ENCODE data around the gene ARHGAP32.
A peak's percentile ranks its signal among the peaks of the same experiment; 100 is the strongest.

Gene ARHGAP32

DNA sequence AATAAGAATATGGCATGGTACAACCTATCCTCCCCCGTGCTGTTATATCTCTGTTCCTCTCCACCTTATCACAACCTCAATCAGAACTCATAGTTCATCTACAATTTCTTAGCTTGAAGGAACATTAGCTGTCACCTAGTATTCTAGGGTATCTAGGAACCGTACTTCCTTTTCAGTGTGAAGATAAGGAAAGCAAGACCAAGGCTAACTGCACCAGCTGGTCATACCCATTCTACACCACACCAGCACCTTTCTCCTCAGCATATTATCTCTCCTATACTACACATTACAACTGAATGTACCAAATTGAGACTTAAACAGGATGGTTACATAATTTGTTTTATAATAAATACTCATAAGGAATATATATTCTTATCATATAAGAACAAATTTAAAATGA lies 73.1 kb downstream of the ARHGAP32 start:
- no peak overlapping the region for H3K27ac ChIP-seq
- no peaks in the 10 kb centered on the region for H4K20me1 ChIP-seq
- H3K4me1 ChIP-seq, result no peaks in the 10 kb centered on the region
- H3K36me3 ChIP-seq, result no peaks in the 10 kb centered on the region; the same call in 1 of the 2 replicates
- H3K9me3 ChIP-seq, result no peaks in the 10 kb centered on the region
- H3K4me2 ChIP-seq, result no peak overlapping the region
- H3K9ac ChIP-seq, result no peak overlapping the region
- H3K27me3 ChIP-seq, result no peaks in the 10 kb centered on the region
- no peak for TF ChIP-seq Cebpa-rat (IDR thresholded peaks at IDR 0.05)
- H3K4me3 ChIP-seq, result no peak overlapping the region

DNA sequence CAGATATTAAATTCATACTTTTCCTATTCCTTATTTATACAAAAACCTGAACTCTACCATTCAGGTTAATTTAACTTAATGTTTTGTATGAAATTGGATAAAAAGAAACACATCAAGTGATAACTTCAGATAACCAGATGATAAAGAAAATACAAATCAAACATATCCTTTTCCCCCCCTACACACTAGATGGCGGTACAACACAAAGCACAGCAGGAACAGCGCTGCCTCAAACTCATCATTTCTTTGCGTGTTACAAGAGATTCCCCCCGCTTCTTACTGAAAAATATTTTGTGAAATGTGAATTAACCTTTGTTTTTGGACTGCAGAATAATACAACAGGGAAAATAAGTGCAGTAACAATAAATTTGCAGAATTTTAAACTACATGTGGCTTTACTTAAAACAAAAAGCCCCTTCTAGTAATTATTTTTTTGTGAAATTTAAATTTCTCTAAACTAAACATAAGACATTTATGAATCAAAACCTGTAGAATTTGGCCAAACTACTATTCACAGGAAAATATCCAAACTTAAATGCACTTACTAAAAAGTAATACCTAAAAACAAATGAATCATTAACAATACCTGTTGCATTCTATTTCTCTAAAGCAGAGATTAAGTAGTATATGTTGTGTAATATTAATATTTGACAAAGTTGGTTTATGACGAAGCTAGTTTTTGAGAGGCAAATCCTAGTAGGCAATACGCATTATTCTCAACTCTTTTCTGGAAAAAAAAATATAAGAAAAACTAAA lies 74.4 kb downstream of the ARHGAP32 start:
- Histone ChIP-seq H3K27ac (no peak overlapping the region), H3K27me3 (no peaks in the 10 kb centered on the region), H3K9me3 (no peaks in the 10 kb centered on the region), H4K20me1 (no peaks in the 10 kb centered on the region), H3K4me3 (no peak overlapping the region), H3K4me2 (no peak overlapping the region), H3K4me1 (no peaks in the 10 kb centered on the region), H3K36me3 (no peaks in the 10 kb centered on the region; the same call in 1 of the 2 replicates), H3K9ac (no peak overlapping the region)
- no peak for TF ChIP-seq Cebpa-rat (IDR thresholded peaks at IDR 0.05)

DNA sequence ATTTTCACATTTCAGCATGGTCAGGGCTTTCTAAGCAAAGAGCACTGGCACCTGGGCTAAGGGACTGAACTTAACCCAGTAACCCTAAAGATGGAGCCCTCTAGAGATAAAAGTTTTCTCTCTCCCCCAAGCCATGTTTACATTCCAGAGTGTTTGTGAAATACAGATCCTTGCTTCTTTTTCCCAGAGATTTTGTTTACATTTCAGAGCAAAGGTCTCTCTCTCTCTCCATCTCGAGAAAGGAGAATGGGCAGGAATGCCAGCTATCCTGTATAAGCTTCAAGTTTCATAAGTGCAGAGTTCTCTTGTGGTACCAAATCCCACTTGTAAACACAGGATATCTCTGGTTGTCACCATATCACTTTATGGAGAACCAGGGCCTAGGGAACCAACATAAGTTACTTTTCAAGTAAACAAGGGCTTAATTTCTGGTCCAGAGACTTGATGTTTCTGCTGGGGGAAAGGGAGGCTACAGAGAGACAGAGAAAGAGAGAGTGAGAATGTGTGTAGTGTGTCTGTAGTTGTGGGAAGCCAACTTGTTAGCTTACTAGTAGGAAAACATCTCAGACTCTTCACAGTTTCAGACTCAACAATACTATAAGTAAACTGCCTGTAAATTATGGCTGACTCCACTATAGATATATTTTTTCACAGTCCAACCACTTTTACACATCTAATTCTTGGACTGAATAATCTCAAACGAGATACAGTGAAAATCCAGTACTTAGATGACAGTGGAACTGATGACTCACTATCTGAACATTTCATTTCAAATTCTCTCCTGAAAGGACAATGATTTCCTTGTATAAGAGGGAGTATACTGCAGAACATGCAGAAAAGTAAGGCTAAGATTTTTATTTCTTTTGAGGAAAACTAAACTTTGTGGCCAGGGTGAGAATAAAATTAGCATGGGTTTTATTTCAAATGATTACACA lies 76.2 kb downstream of the ARHGAP32 start:
- H3K4me1 ChIP-seq, result no peaks in the 10 kb centered on the region
- H3K36me3 ChIP-seq, result no peaks in the 10 kb centered on the region; the same call in 1 of the 2 replicates
- H3K27me3 ChIP-seq, result no peaks in the 10 kb centered on the region
- no peak overlapping the region for H3K4me2 ChIP-seq
- H4K20me1 ChIP-seq, result no peaks in the 10 kb centered on the region
- H3K4me3 ChIP-seq, result no peak overlapping the region
- no peaks in the 10 kb centered on the region for H3K9me3 ChIP-seq
- TF ChIP-seq Cebpa-rat (IDR thresholded peaks at IDR 0.05), result no peak
- no peak overlapping the region for H3K9ac ChIP-seq
- H3K27ac ChIP-seq, result no peak overlapping the region

DNA sequence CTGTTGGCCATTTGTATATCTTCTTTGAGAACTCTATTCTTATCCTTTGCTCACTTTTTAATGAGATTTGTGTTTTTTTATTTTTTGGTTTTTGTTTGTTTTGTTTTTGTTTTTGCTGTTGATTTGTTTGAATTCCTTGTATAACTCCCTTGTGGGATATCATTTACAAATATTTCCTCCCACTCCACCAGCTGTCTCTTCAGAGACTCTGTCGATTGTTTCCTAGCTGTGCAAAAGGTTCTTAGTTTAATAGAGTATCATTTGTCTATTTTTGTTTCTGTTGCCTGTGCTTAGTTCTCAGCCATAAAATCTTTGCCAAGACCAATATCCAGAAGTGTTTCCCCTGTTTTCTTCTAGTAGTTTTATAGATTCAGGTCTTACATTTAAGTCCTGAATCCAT lies 82.4 kb downstream of the ARHGAP32 start:
- Histone ChIP-seq H3K4me2 (no peak overlapping the region), H4K20me1 (no peaks in the 10 kb centered on the region), H3K36me3 (no peaks in the 10 kb centered on the region), H3K4me1 (no peaks in the 10 kb centered on the region), H3K9ac (no peak overlapping the region), H3K9me3 (peaks cover 17% of the 10 kb centered on the region), H3K27ac (no peak overlapping the region), H3K4me3 (no peak overlapping the region), H3K27me3 (no peaks in the 10 kb centered on the region)
- TF ChIP-seq Cebpa-rat (IDR thresholded peaks at IDR 0.05), result no peak

GRCh38 chr11:129106788-129107187 lies 85.3 kb downstream of the ARHGAP32 start:
- no peak overlapping the region for H3K4me3 ChIP-seq
- H3K9ac ChIP-seq, result no peak overlapping the region
- H3K4me1 ChIP-seq, result no peaks in the 10 kb centered on the region
- no peak for TF ChIP-seq Cebpa-rat (IDR thresholded peaks at IDR 0.05)
- peaks cover 29% of the 10 kb centered on the region for H3K9me3 ChIP-seq
- no peaks in the 10 kb centered on the region for H3K27me3 ChIP-seq
- H3K4me2 ChIP-seq, result no peak overlapping the region
- H3K27ac ChIP-seq, result no peak overlapping the region
- H3K36me3 ChIP-seq, result no peaks in the 10 kb centered on the region
- H4K20me1 ChIP-seq, result no peaks in the 10 kb centered on the region

GRCh38 chr11:129102756-129103155 lies 89.4 kb downstream of the ARHGAP32 start:
- H3K9me3 ChIP-seq, result peaks cover 64% of the 10 kb centered on the region
- H3K4me3 ChIP-seq, result no peak overlapping the region
- no peak overlapping the region for H3K4me2 ChIP-seq
- H3K9ac ChIP-seq, result no peak overlapping the region
- no peak for TF ChIP-seq Cebpa-rat (IDR thresholded peaks at IDR 0.05)
- H4K20me1 ChIP-seq, result no peaks in the 10 kb centered on the region
- no peaks in the 10 kb centered on the region for H3K27me3 ChIP-seq
- no peaks in the 10 kb centered on the region for H3K4me1 ChIP-seq
- peaks cover 12% of the 10 kb centered on the region; the same call in 1 of the 2 replicates for H3K36me3 ChIP-seq
- no peak overlapping the region for H3K27ac ChIP-seq

- H4K20me1 ChIP-seq, result no peaks in the 10 kb centered on the region
- peaks cover 66% of the 10 kb centered on the region for H3K9me3 ChIP-seq
- no peak for TF ChIP-seq Cebpa-rat (IDR thresholded peaks at IDR 0.05)
- no peak overlapping the region for H3K4me3 ChIP-seq
- no peaks in the 10 kb centered on the region for H3K4me1 ChIP-seq
- peaks cover 12% of the 10 kb centered on the region; the same call in 1 of the 2 replicates for H3K36me3 ChIP-seq
- H3K27me3 ChIP-seq, result no peaks in the 10 kb centered on the region
- H3K27ac ChIP-seq, result no peak overlapping the region
- no peak overlapping the region for H3K4me2 ChIP-seq
- no peak overlapping the region for H3K9ac ChIP-seq
These were observed 89.9 kb downstream of the ARHGAP32 start for GRCh38 chr11:129102225-129102624.

DNA sequence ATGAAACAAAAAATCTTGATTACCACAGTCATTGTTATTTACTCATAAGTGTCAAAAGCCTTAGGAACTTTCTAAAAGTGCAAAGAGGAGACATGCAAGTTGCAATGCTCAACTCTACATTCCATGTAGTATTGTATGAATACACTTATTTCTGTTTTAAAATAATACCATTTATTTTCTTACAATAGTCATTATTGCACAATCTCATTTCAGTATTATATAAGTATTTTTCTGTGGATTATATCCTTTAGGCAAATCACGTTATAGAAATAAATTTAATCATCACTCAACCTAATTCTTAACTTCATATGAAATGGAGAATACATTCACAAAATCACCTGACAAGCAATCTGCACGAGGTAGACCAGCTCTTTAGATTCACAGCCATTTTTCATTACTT lies 98.8 kb downstream of the ARHGAP32 start:
- Histone ChIP-seq H4K20me1 (no peaks in the 10 kb centered on the region), H3K4me2 (no peak overlapping the region), H3K9ac (no peak overlapping the region), H3K27me3 (no peaks in the 10 kb centered on the region), H3K36me3 (no peaks in the 10 kb centered on the region), H3K4me3 (no peak overlapping the region), H3K27ac (no peak overlapping the region), H3K9me3 (peaks cover 16% of the 10 kb centered on the region), H3K4me1 (no peaks in the 10 kb centered on the region)
- peak; percentile 19; the same call in 1 of the 2 replicates for TF ChIP-seq Cebpa-rat (IDR thresholded peaks at IDR 0.05)

DNA sequence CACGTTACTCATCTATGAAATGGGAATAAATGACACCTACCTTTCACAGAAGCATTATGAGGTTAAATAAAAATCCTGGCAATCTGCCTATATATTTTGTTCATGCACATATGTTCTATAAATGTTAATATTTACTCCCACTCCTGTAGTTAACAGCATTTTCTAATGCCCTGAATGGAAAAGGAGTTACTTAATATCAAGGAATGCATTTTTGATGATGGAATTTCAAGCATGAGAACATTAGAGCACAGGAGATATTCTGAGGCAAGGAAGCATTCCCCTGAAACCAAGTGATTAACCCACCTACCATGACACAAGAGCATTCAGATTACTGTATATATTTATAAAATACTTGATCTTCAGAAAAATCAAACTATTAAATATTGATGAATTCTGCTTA lies 102.1 kb downstream of the ARHGAP32 start:
- Histone ChIP-seq H3K9me3 (peaks cover 11% of the 10 kb centered on the region), H3K4me3 (no peak overlapping the region), H3K36me3 (no peaks in the 10 kb centered on the region; the same call in 1 of the 2 replicates), H3K27me3 (no peaks in the 10 kb centered on the region), H3K4me2 (no peak overlapping the region), H3K9ac (no peak overlapping the region), H3K4me1 (no peaks in the 10 kb centered on the region), H4K20me1 (no peaks in the 10 kb centered on the region), H3K27ac (no peak overlapping the region)
- TF ChIP-seq Cebpa-rat (IDR thresholded peaks at IDR 0.05), result no peak

- Histone ChIP-seq H3K4me3 (no peak overlapping the region), H4K20me1 (no peaks in the 10 kb centered on the region), H3K27me3 (no peaks in the 10 kb centered on the region), H3K4me2 (0 out of 2 replicates have a peak overlapping the region, but pooled peaks have one; percentile 18), H3K27ac (no peak overlapping the region), H3K4me1 (no peaks in the 10 kb centered on the region), H3K9me3 (peaks cover 19% of the 10 kb centered on the region), H3K36me3 (no peaks in the 10 kb centered on the region; the same call in 1 of the 2 replicates), H3K9ac (no peak overlapping the region)
- TF ChIP-seq Cebpa-rat (IDR thresholded peaks at IDR 0.05), result no peak
These were observed 102.8 kb downstream of the ARHGAP32 start for GRCh38 chr11:129089279-129089678.

Data from BLaER1 (cell line).